Measurements from ENCODE around the gene LRRC34.
A peak's percentile ranks its signal among the peaks of the same experiment; 100 is the strongest.

LRRC34 gene

GRCh38 chr3:169813757-169814517 lies 1.2 kb upstream of the LRRC34 start:
- peak; percentile 42 for DNase-seq (ENCODE audit: low read depth)

- no peak for DNase-seq (ENCODE audit: low read depth)
These were observed 574 bp upstream of the LRRC34 start for GRCh38 chr3:169813278-169813677.

- no peak for DNase-seq (ENCODE audit: low read depth)
These were observed 923 bp downstream of the LRRC34 start for GRCh38 chr3:169811631-169812331.

- DNase-seq (ENCODE audit: low read depth) = no peak
These were observed 3.4 kb downstream of the LRRC34 start for GRCh38 chr3:169809230-169809795.

- DNase-seq (ENCODE audit: low read depth) = no peak
These were observed 8.0 kb downstream of the LRRC34 start for GRCh38 chr3:169804681-169805080.

GRCh38 chr3:169792359-169792758 lies 20.3 kb downstream of the LRRC34 start:
- no peak for DNase-seq (ENCODE audit: low read depth)

GRCh38 chr3:169790687-169791429 lies 21.8 kb downstream of the LRRC34 start:
- no peak for DNase-seq (ENCODE audit: low read depth)

GRCh38 chr3:169790219-169790618 lies 22.5 kb downstream of the LRRC34 start:
- no peak for DNase-seq (ENCODE audit: low read depth)

GRCh38 chr3:169787791-169788190 lies 24.9 kb downstream of the LRRC34 start:
- no peak for DNase-seq (ENCODE audit: low read depth)

GRCh38 chr3:169787120-169787519 lies 25.6 kb downstream of the LRRC34 start:
- no peak for DNase-seq (ENCODE audit: low read depth)

GRCh38 chr3:169781209-169781855 lies 31.4 kb downstream of the LRRC34 start:
- no peak for DNase-seq (ENCODE audit: low read depth)

GRCh38 chr3:169780742-169781141 lies 32.0 kb downstream of the LRRC34 start:
- DNase-seq (ENCODE audit: low read depth) = no peak

GRCh38 chr3:169777822-169778221 lies 34.9 kb downstream of the LRRC34 start:
- DNase-seq (ENCODE audit: low read depth) = no peak

GRCh38 chr3:169774186-169774585 lies 38.5 kb downstream of the LRRC34 start:
- DNase-seq (ENCODE audit: low read depth) = no peak

- DNase-seq (ENCODE audit: low read depth) = peak; percentile 87
These were observed 39.5 kb downstream of the LRRC34 start, which contains the start of gene MYNN for GRCh38 chr3:169772897-169773816. Gene MYNN, plus strand, starts transcription at chr3:169773396. Its CDS starts 900 bp downstream, at chr3:169774296.

- DNase-seq (ENCODE audit: low read depth) = no peak
These were observed 40.3 kb downstream of the LRRC34 start for GRCh38 chr3:169772305-169772896.

GRCh38 chr3:169771497-169772304 lies 41.0 kb downstream of the LRRC34 start:
- peak; percentile 50 for DNase-seq (ENCODE audit: low read depth)

GRCh38 chr3:169769287-169770181 lies 43.2 kb downstream of the LRRC34 start, which contains the start of gene ACTRT3:
Gene ACTRT3, minus strand, starts transcription at chr3:169769561. Its CDS starts 41 bp downstream, at chr3:169769520.
- DNase-seq (ENCODE audit: low read depth) = peak; percentile 43
